B cell (primary cell): ENCODE data around the gene RALGAPB. TPM values are rescaled to one million over a fixed set of nuclear protein-coding genes. Genes with fewer than 3 reads are reported as not detected.

Experiments
- ATAC-seq: fragments of 200-7000 bp; cut with Tn5 transposase; one replicate; pipeline ENCODE4 v1.10.0; 2021; ENCODE audit warnings: low read depth, mild to moderate bottlenecking, moderate number of reproducible peaks, moderate library complexity
- CTCF ChIA-PET: fragments of 350-600 bp; sonication (Branson Sonifier 250); formaldehyde crosslinking; loops from one replicate; lab custom pipeline; 2021; ENCODE audit warnings: antibody characterized with exemption, inconsistent platforms; lab: Charles Lee
- POLR2A ChIA-PET: fragments of 350-600 bp; sonication (Branson Sonifier 250); formaldehyde crosslinking; loops from one replicate; lab custom pipeline; 2021; ENCODE audit warnings: antibody characterized with exemption; lab: Charles Lee
- DNase-seq: peaks from one replicate; pipeline ENCODE4 v3.0.0; 2013
- H2AFZ ChIP-seq: 2 replicates; pipeline ENCODE4 v1.6.1; 2012; ENCODE audit warnings: mild to moderate bottlenecking, low read depth, low read length; ENCODE audit not compliant: insufficient read depth, poor library complexity, severe bottlenecking
- H3K27ac ChIP-seq, 2 donors: 1 replicate in 1 of 2; 2 replicates in 1 of 2; pipeline ENCODE4 v1.5.1; 2012 to 2013; ENCODE audit warnings: low read length in 2 of 2, mild to moderate bottlenecking in 2 of 2, moderate library complexity in 1 of 2
- H3K27me3 ChIP-seq, 4 experiments: fragments of 200-600 bp in 1 of 4; sonication (generic) in 1 of 4; replicated peaks in 1 of 4; 1 replicate in 2 of 4; 2 replicates in 2 of 4; pipeline versions ENCODE4 v1.6.1 to v1.7.0; 2013 to 2016; ENCODE audit warnings: low read length in 3 of 4, mild to moderate bottlenecking in 2 of 4, mixed read lengths in 1 of 4, moderate library complexity in 1 of 4; ENCODE audit not compliant: insufficient read depth in 4 of 4, control insufficient read depth in 3 of 4; ENCODE audit errors: control extremely low read depth in 1 of 4
- H3K36me3 ChIP-seq, 2 experiments: replicated peaks in 1 of 2; 1 replicate in 1 of 2; 2 replicates in 1 of 2; pipeline versions ENCODE4 v1.6.1 to v1.7.1; 2013; ENCODE audit warnings: low read length in 1 of 2; ENCODE audit not compliant: insufficient read depth in 2 of 2, control insufficient read depth in 1 of 2; ENCODE audit errors: control extremely low read depth in 1 of 2, extremely low read depth in 1 of 2
- H3K4me1 ChIP-seq, 2 donors: fragments of 200-600 bp in 1 of 2; sonication (generic) in 1 of 2; 1 replicate in 1 of 2; 2 replicates in 1 of 2; pipeline versions ENCODE4 v1.5.1 to v1.6.1; 2013 to 2017; ENCODE audit warnings: low read length in 2 of 2; ENCODE audit not compliant: control insufficient read depth in 2 of 2, insufficient read depth in 2 of 2
- H3K4me2 ChIP-seq: replicated peaks from 2 replicates; pipeline ENCODE3; 2012; ENCODE audit warnings: mild to moderate bottlenecking, low read depth, low read length; ENCODE audit not compliant: poor library complexity, severe bottlenecking
- H3K4me3 ChIP-seq, 5 experiments: fragments of 200-600 bp in 1 of 5; sonication (generic) in 1 of 5; 1 replicate in 3 of 5; 2 replicates in 2 of 5; pipeline versions ENCODE4 v1.5.1 to v1.7.0; 2011 to 2016; ENCODE audit warnings: low read length in 4 of 5, mild to moderate bottlenecking in 4 of 5, low read depth in 2 of 5, control low read depth in 1 of 5, moderate library complexity in 1 of 5; ENCODE audit not compliant: insufficient read depth in 1 of 5; ENCODE audit errors: control extremely low read depth in 1 of 5, extremely low read depth in 1 of 5
- H3K79me2 ChIP-seq: fragments of 200-600 bp; sonication (generic); one replicate; pipeline ENCODE4 v1.6.0; 2016; ENCODE audit warnings: low read length; ENCODE audit not compliant: control insufficient read depth, insufficient read depth
- H3K9ac ChIP-seq: fragments of 200-600 bp; sonication (generic); 2 replicates; pipeline ENCODE4 v1.6.1; 2017; ENCODE audit warnings: mild to moderate bottlenecking, low read length, moderate library complexity
- H3K9me3 ChIP-seq, 3 donors: one replicate each; pipeline versions ENCODE4 v1.6.1 to v1.7.1; 2013; ENCODE audit warnings: low read length in 2 of 3; ENCODE audit not compliant: control insufficient read depth in 2 of 3, insufficient read depth in 1 of 3; ENCODE audit errors: control extremely low read depth in 1 of 3
- H4K20me1 ChIP-seq: 2 replicates; pipeline ENCODE4 v1.6.0; 2012; ENCODE audit warnings: mild to moderate bottlenecking, low read length; ENCODE audit not compliant: insufficient read depth, control insufficient read depth, poor library complexity, severe bottlenecking
- H3K27ac Mint-ChIP-seq: one replicate; pipeline ENCODE4 v1.8.0; 2021; ENCODE audit warnings: mixed read lengths
- H3K27me3 Mint-ChIP-seq: one replicate; pipeline ENCODE4 v1.8.0; 2021; ENCODE audit warnings: mixed read lengths
- H3K4me1 Mint-ChIP-seq: one replicate; pipeline ENCODE4 v1.8.0; 2021; ENCODE audit warnings: mixed read lengths
- H3K4me3 Mint-ChIP-seq: one replicate; pipeline ENCODE4 v1.8.0; 2021; ENCODE audit warnings: mixed read lengths
- H3K9me3 Mint-ChIP-seq: one replicate; pipeline ENCODE4 v1.8.0; 2022; ENCODE audit warnings: mixed read lengths; ENCODE audit not compliant: insufficient read depth
- EZH2 ChIP-seq: IDR thresholded peaks from 2 replicates; pipeline ENCODE4 v1.6.1; 2012; ENCODE audit warnings: borderline replicate concordance, low read depth, mild to moderate bottlenecking, moderate library complexity, low read length; ENCODE audit not compliant: insufficient read depth, poor library complexity, severe bottlenecking
- WGBS: methylation state at CpG from one replicate; pipeline ENCODE4 v1.1.5; 2013; ENCODE audit warnings: missing lambda C conversion rate; ENCODE audit not compliant: insufficient coverage; 5-methylcytosine and 5-hydroxymethylcytosine counted together
- intact Hi-C: fragments of 100-400 bp; cut with micrococcal nuclease; formaldehyde crosslinking; loops from one replicate; pipeline ENCODE4 v1.10.0; 2022
- polyA plus RNA-seq: library from polyadenylated mRNA; depleted of rRNA; stranded (reverse); fragments of >200 nt; gene quantifications from 2 replicates; pipeline ENCODE4 v1.2.3, GENCODE V29; 2012
- total RNA-seq, 2 donors: library from RNA; stranded (reverse); fragments of 120-200 nt in 1 of 2; gene quantifications; 1 replicate in 1 of 2; 2 replicates in 1 of 2; pipeline versions ENCODE4 v1.2.3 to v1.2.4, GENCODE V29; 2013 to 2022
- TF ChIP-seq, protein P1 (sequence below): fragments of 200-600 bp; IDR thresholded peaks from one replicate; pipeline ENCODE4 v1.8.0; 2022; ENCODE audit warnings: antibody characterized with exemption, mild to moderate bottlenecking

The RALGAPB gene
- total and polyA plus RNA-seq, 2 donors (not counting 1 experiment from before 2014, with no cell fraction given), result 15.0 to 58.3 TPM

DNA sequence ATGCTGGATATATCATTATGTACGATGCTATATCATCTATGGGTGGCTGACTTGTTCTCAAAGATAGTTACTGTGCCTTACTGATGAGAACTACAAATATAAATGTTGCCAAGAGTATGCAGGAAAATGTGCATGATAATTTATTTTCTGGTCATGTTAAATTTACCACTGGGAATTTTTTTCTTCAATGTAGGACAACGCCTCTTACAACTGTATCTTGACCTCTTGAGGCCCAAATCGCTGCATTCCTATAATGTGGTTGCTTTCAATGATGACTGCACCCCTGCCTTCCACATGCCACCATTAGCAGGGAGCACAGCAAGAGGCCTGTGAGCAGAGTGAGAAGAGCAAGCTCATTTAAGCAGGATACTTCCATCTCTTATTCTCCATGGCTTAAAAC, 5.7 kb upstream of the RALGAPB start:
- H3K4me3 ChIP-seq, result no peak overlapping the region
- H3K4me1 Mint-ChIP-seq, result peaks cover 4% of the 10 kb centered on the region
- no peaks in the 10 kb centered on the region for H3K9me3 ChIP-seq
- no peaks in the 10 kb centered on the region for H3K36me3 ChIP-seq
- intact Hi-C loops, result no loop called here
- H4K20me1 ChIP-seq, result no peaks in the 10 kb centered on the region
- H3K27me3 Mint-ChIP-seq, result no peaks in the 10 kb centered on the region
- H3K4me2 ChIP-seq, result no peak overlapping the region
- H3K79me2 ChIP-seq, result no peaks in the 10 kb centered on the region
- CTCF ChIA-PET, result interaction anchor here (2.1 kb wide), 1 partner anchor 32 kb away, joined by 5 read pairs; the partner anchor contains the start of gene SNHG17
- DNase-seq (no peak), ATAC-seq (no peak)
- peaks cover 0 to 2% of the 10 kb centered on the region in 2 donors for H3K4me1 ChIP-seq
- H3K4me3 Mint-ChIP-seq, result no peak overlapping the region
- H3K27me3 ChIP-seq, result no peaks in the 10 kb centered on the region
- 80% methylated on average over 1 of the region's 3 CpGs for WGBS
- POLR2A ChIA-PET, result no interaction called here
- no peak overlapping the region for H2AFZ ChIP-seq
- H3K9me3 Mint-ChIP-seq, result no peaks in the 10 kb centered on the region
- TF ChIP-seq, protein P1, sequence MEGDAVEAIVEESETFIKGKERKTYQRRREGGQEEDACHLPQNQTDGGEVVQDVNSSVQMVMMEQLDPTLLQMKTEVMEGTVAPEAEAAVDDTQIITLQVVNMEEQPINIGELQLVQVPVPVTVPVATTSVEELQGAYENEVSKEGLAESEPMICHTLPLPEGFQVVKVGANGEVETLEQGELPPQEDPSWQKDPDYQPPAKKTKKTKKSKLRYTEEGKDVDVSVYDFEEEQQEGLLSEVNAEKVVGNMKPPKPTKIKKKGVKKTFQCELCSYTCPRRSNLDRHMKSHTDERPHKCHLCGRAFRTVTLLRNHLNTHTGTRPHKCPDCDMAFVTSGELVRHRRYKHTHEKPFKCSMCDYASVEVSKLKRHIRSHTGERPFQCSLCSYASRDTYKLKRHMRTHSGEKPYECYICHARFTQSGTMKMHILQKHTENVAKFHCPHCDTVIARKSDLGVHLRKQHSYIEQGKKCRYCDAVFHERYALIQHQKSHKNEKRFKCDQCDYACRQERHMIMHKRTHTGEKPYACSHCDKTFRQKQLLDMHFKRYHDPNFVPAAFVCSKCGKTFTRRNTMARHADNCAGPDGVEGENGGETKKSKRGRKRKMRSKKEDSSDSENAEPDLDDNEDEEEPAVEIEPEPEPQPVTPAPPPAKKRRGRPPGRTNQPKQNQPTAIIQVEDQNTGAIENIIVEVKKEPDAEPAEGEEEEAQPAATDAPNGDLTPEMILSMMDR, result no peak
- TF ChIP-seq EZH2, result no peak
- no peak overlapping the region for H3K27ac Mint-ChIP-seq
- H3K9ac ChIP-seq, result no peak overlapping the region
- no peak overlapping the region for H3K27ac ChIP-seq

DNA sequence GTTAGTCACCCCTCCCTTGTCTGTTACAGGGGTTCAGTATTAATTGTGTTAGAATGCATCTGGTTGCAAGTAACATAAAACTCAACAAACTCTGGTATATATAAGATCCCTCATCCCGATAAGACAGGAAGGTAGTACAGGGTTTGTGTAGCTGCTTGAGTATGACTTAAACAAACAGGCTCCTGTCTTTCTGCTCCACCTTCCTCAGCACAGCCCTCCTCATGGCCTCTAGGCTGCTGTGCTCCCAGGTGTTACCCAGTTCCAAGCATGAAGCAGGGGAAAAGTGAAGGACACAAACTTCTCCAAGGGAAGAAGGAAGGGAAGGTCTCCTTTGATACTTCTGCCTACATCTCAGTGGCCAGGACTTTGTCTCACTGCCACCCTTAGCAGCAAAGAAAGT, 1.4 kb upstream of the RALGAPB start:
- Histone ChIP-seq H4K20me1 (peaks cover 33% of the 10 kb centered on the region), H3K9ac (no peak overlapping the region), H3K36me3 (peaks cover 0 to 3% of the 10 kb centered on the region in 2 experiments), H3K79me2 (peaks cover 37% of the 10 kb centered on the region), H3K4me2 (no peak overlapping the region), H3K9me3 (no peaks in the 10 kb centered on the region), H3K4me3 (no peak overlapping the region), H3K27me3 (no peaks in the 10 kb centered on the region), H3K27ac (no peak overlapping the region), H3K4me1 (peaks cover 17 to 26% of the 10 kb centered on the region in 2 donors), H2AFZ (peak overlapping the region; percentile 95)
- no CpG with 5 or more reads among the region's 1 CpG for WGBS
- DNase-seq (no peak), ATAC-seq (no peak)
- POLR2A ChIA-PET, result interaction anchor here (2.8 kb wide), 1 partner anchor 24 kb away, joined by 17 read pairs; no protein-coding TSS in a partner anchor
- Mint-ChIP-seq H3K27ac (peak overlapping the region; percentile 50), H3K27me3 (no peaks in the 10 kb centered on the region), H3K4me3 (peak overlapping the region; percentile 54), H3K9me3 (no peaks in the 10 kb centered on the region), H3K4me1 (peaks cover 36% of the 10 kb centered on the region)
- CTCF ChIA-PET, result interaction anchor here (5.5 kb wide), 1 partner anchor 24 kb away, joined by 40 read pairs; no protein-coding TSS in a partner anchor
- TF ChIP-seq, protein P1, result no peak
- intact Hi-C loops, result loop anchor here (5.0 kb wide), 1 partner anchor 491 kb away; the partner anchor contains the start of gene DHX35
